Neural cell (in vitro differentiated cells): ENCODE results near the gene UMODL1. TPM values are rescaled to one million over a fixed set of nuclear protein-coding genes. Genes with fewer than 3 reads are reported as not detected.

Source experiments
- H2AFZ ChIP-seq: fragments of 200-600, 300-800 bp; sonication (generic), shearing (Covaris generic); 2 replicates; pipeline ENCODE4 v1.6.0; 2014; ENCODE audit warnings: low read depth, mild to moderate bottlenecking, antibody characterized with exemption, low read length, moderate library complexity
- H3F3A ChIP-seq: fragments of 200-600 bp; shearing (Covaris generic); 2 replicates; pipeline ENCODE4 v1.6.1; 2016; ENCODE audit warnings: mild to moderate bottlenecking, moderate library complexity, mixed read lengths, antibody characterized with exemption, low read length; ENCODE audit not compliant: insufficient read depth, poor library complexity, severe bottlenecking
- H3K27ac ChIP-seq: fragments of 200-600, 300-800 bp; sonication (generic), shearing (Covaris generic); 2 replicates; pipeline ENCODE4 v1.5.1; 2014; ENCODE audit warnings: mild to moderate bottlenecking, low read length, moderate library complexity
- H3K27me3 ChIP-seq: fragments of 300-800, 200-600 bp; sonication (generic), shearing (Covaris generic); 2 replicates; pipeline ENCODE4 v1.6.0; 2014; ENCODE audit warnings: mild to moderate bottlenecking, low read depth, low read length, moderate library complexity; ENCODE audit not compliant: insufficient read depth
- H3K36me3 ChIP-seq: fragments of 300-800, 200-600 bp; sonication (generic), shearing (Covaris generic); 2 replicates; pipeline ENCODE4 v1.5.1; 2014; ENCODE audit warnings: mild to moderate bottlenecking, antibody characterized with exemption, low read length, moderate library complexity; ENCODE audit not compliant: insufficient read depth
- H3K4me2 ChIP-seq: fragments of 300-800, 200-600 bp; sonication (generic), shearing (Covaris generic); 2 replicates; pipeline ENCODE4 v1.6.0; 2014; ENCODE audit warnings: mild to moderate bottlenecking, low read length
- H3K4me3 ChIP-seq: fragments of 300-800, 200-600 bp; sonication (generic), shearing (Covaris generic); 2 replicates; pipeline ENCODE4 v1.5.1; 2014; ENCODE audit warnings: mild to moderate bottlenecking, low read length, moderate library complexity
- H3K79me2 ChIP-seq: fragments of 200-600 bp; shearing (Covaris generic); replicated peaks from 2 replicates; pipeline ENCODE4 v1.6.0; 2014; ENCODE audit warnings: mild to moderate bottlenecking, low read length, moderate library complexity; ENCODE audit not compliant: insufficient read depth
- H3K9ac ChIP-seq: fragments of 300-800, 200-600 bp; sonication (generic), shearing (Covaris generic); 2 replicates; pipeline ENCODE4 v1.6.1; 2016; ENCODE audit warnings: mild to moderate bottlenecking, low read length, mixed read lengths
- H3K9me2 ChIP-seq: fragments of 200-600 bp; shearing (Covaris generic); 2 replicates; pipeline ENCODE4 v1.6.1; 2016; ENCODE audit warnings: mild to moderate bottlenecking, low read length, mixed read lengths; ENCODE audit not compliant: insufficient read depth
- H3K9me3 ChIP-seq: fragments of 200-600, 300-800 bp; sonication (generic), shearing (Covaris generic); 2 replicates; pipeline ENCODE4 v1.6.1; 2016; ENCODE audit warnings: mild to moderate bottlenecking, mixed run types, low read length, moderate library complexity, mixed read lengths
- H4K20me1 ChIP-seq: fragments of 200-600 bp; shearing (Covaris generic); 2 replicates; pipeline ENCODE4 v1.6.1; 2016; ENCODE audit warnings: mild to moderate bottlenecking, mixed run types; ENCODE audit not compliant: insufficient read depth
- CTCF ChIP-seq: fragments of 450-650 bp; IDR thresholded peaks from 2 replicates; pipeline ENCODE4 v1.5.1; 2014; ENCODE audit warnings: antibody characterized with exemption, mild to moderate bottlenecking, moderate library complexity; ENCODE audit not compliant: poor library complexity, severe bottlenecking
- EP300 ChIP-seq: fragments of 450-650 bp; conservative IDR thresholded peaks from 2 replicates; pipeline ENCODE4 v1.6.1; 2014; ENCODE audit warnings: antibody characterized with exemption, mild to moderate bottlenecking, moderate library complexity; ENCODE audit not compliant: poor library complexity, severe bottlenecking
- EZH2 ChIP-seq: fragments of 200-600, 300-800 bp; shearing (Covaris generic), sonication (generic); IDR thresholded peaks from 2 replicates; pipeline ENCODE4 v1.6.1; 2014; ENCODE audit warnings: antibody characterized with exemption, low read length, borderline replicate concordance, mild to moderate bottlenecking; ENCODE audit not compliant: insufficient read depth, poor library complexity, severe bottlenecking
- MXI1 ChIP-seq: fragments of 450-650 bp; conservative IDR thresholded peaks from 2 replicates; pipeline ENCODE4 v1.6.1; 2014; ENCODE audit warnings: antibody characterized with exemption, mild to moderate bottlenecking; ENCODE audit not compliant: poor library complexity, severe bottlenecking
- POLR2AphosphoS5 ChIP-seq: IDR thresholded peaks from 2 replicates; pipeline ENCODE4 v1.6.1; 2012
- RAD21 ChIP-seq: fragments of 450-650 bp; conservative IDR thresholded peaks from 2 replicates; pipeline ENCODE4 v1.6.1; 2014; ENCODE audit warnings: antibody characterized with exemption, mild to moderate bottlenecking, moderate library complexity
- REST ChIP-seq: IDR thresholded peaks from 2 replicates; pipeline ENCODE4 v1.6.1; 2012; ENCODE audit warnings: borderline replicate concordance
- SMC3 ChIP-seq: fragments of 450-650 bp; conservative IDR thresholded peaks from 2 replicates; pipeline ENCODE4 v1.6.1; 2014; ENCODE audit warnings: antibody characterized with exemption, mild to moderate bottlenecking, moderate library complexity; ENCODE audit not compliant: poor library complexity
- TAF1 ChIP-seq: IDR thresholded peaks from 2 replicates; pipeline ENCODE4 v1.6.1; 2012; ENCODE audit warnings: low read depth
- polyA plus RNA-seq: library from polyadenylated mRNA; depleted of rRNA; stranded (reverse); fragments of >200 nt; gene quantifications from 2 replicates; pipeline ENCODE4 v1.2.3, GENCODE V29; 2014

The UMODL1 gene
- polyA plus RNA-seq, 1 donor from 2014 or later: 0.11 TPM

- Histone ChIP-seq H3F3A (no peaks in the 10 kb centered on the region), H2AFZ (no peak overlapping the region), H3K9ac (no peak overlapping the region), H4K20me1 (no peaks in the 10 kb centered on the region), H3K36me3 (no peaks in the 10 kb centered on the region), H3K27me3 (no peaks in the 10 kb centered on the region), H3K4me2 (no peak overlapping the region), H3K79me2 (no peaks in the 10 kb centered on the region), H3K27ac (no peak overlapping the region), H3K9me2 (no peaks in the 10 kb centered on the region), H3K4me3 (no peak overlapping the region), H3K9me3 (no peaks in the 10 kb centered on the region)
- TF ChIP-seq EP300: no peak
- TF ChIP-seq TAF1: no peak
- TF ChIP-seq MXI1: no peak
- no peak for TF ChIP-seq SMC3
- TF ChIP-seq CTCF: no peak
These were observed 9.7 kb upstream of the UMODL1 start for GRCh38 chr21:42061195-42061985.

- Histone ChIP-seq H3K9me3 (no peaks in the 10 kb centered on the region), H3K9me2 (no peaks in the 10 kb centered on the region), H3K27ac (no peak overlapping the region), H3F3A (no peaks in the 10 kb centered on the region), H3K4me3 (no peak overlapping the region), H3K27me3 (no peaks in the 10 kb centered on the region), H3K4me2 (no peak overlapping the region), H3K36me3 (no peaks in the 10 kb centered on the region), H3K79me2 (no peaks in the 10 kb centered on the region), H3K9ac (no peak overlapping the region), H2AFZ (no peak overlapping the region), H4K20me1 (no peaks in the 10 kb centered on the region)
- TF ChIP-seq RAD21: no peak
- no peak for TF ChIP-seq MXI1
- TF ChIP-seq EP300: no peak
- no peak for TF ChIP-seq POLR2AphosphoS5
- TF ChIP-seq REST: no peak
- no peak for TF ChIP-seq TAF1
- no peak for TF ChIP-seq EZH2
- no peak for TF ChIP-seq CTCF
These were observed 9.2 kb upstream of the UMODL1 start for GRCh38 chr21:42061986-42062235.
